K562 (cell line): Measurements from ENCODE around the gene APEX1. TPM values are rescaled to one million over a fixed set of nuclear protein-coding genes. Genes with fewer than 3 reads are reported as not detected.

Source experiments
- E2F1 ChIP-seq: sonication (generic); formaldehyde crosslinking; IDR thresholded peaks from 2 replicates; pipeline ENCODE4 v1.8.1; 2023; ENCODE audit warnings: mild to moderate bottlenecking, missing genetic modification reagents, moderate library complexity
- ELF4 ChIP-seq: fragments of 450-650 bp; formaldehyde crosslinking; IDR thresholded peaks from 2 replicates; pipeline ENCODE4 v1.4.0; 2022; ENCODE audit warnings: missing genetic modification characterization
- ELK3 ChIP-seq: fragments of 450-650 bp; formaldehyde crosslinking; IDR thresholded peaks from 2 replicates; pipeline ENCODE4 v1.4.0; 2020; ENCODE audit warnings: mild to moderate bottlenecking
- ESRRB ChIP-seq: fragments of 250-450 bp; sonication (Bioruptor Pico); IDR thresholded peaks from 2 replicates; pipeline ENCODE4 v1.5.0; 2020; ENCODE audit warnings: mild to moderate bottlenecking, moderate library complexity, borderline replicate concordance
- FOXP4 ChIP-seq: sonication (generic); formaldehyde crosslinking; IDR thresholded peaks from 2 replicates; pipeline ENCODE4 v1.8.0; 2022; ENCODE audit warnings: mild to moderate bottlenecking, missing genetic modification reagents, borderline replicate concordance
- ILF3 ChIP-seq: fragments of 450-650 bp; IDR thresholded peaks from 2 replicates; pipeline ENCODE4 v1.6.1; 2018; ENCODE audit warnings: antibody characterized with exemption, mild to moderate bottlenecking, moderate library complexity, borderline replicate concordance
- KLF6 ChIP-seq: fragments of 250-450 bp; sonication (Bioruptor Pico); IDR thresholded peaks from 2 replicates; pipeline ENCODE4 v1.4.0; 2020; ENCODE audit warnings: mild to moderate bottlenecking, moderate library complexity, borderline replicate concordance
- MECOM ChIP-seq: fragments of 250-450 bp; sonication (Bioruptor Pico); IDR thresholded peaks from 2 replicates; pipeline ENCODE4 v1.8.0; 2022; ENCODE audit warnings: inconsistent platforms
- MTA2 ChIP-seq: fragments of 450-650 bp; IDR thresholded peaks from 2 replicates; pipeline ENCODE4 v1.6.1; 2016; ENCODE audit warnings: low read depth
- NR2C2 ChIP-seq, 2 experiments: fragments of 200-800 bp in 1 of 2; sonication (Bioruptor generic) in 1 of 2; sonication (generic) in 1 of 2; formaldehyde crosslinking in 1 of 2; IDR thresholded peaks; 2 replicates each; pipeline versions ENCODE4 v1.6.1 to v1.8.0; 2016 to 2022; ENCODE audit warnings: mild to moderate bottlenecking in 1 of 2, missing compliant biosample characterization in 1 of 2, missing genetic modification characterization in 1 of 2, missing genetic modification reagents in 1 of 2
- PHF21A ChIP-seq: fragments of 450-650 bp; IDR thresholded peaks from 2 replicates; pipeline ENCODE4 v1.6.1; 2017; ENCODE audit warnings: low read depth, borderline replicate concordance
- PHF8 ChIP-seq: fragments of 200-600 bp; sonication (generic); IDR thresholded peaks from 2 replicates; pipeline ENCODE4 v1.6.1; 2012; ENCODE audit warnings: mixed run types, mild to moderate bottlenecking, inconsistent platforms, low read length, moderate library complexity, borderline replicate concordance
- POLR3A ChIP-seq: IDR thresholded peaks from 2 replicates; pipeline ENCODE4 v1.6.1; 2011; ENCODE audit warnings: borderline replicate concordance, mild to moderate bottlenecking, moderate library complexity; ENCODE audit not compliant: insufficient read length, insufficient read depth; ENCODE audit errors: extremely low read depth
- RAD21 ChIP-seq, 2 experiments: fragments of 250-450 bp in 1 of 2; fragments of 450-650 bp in 1 of 2; sonication (Bioruptor Pico) in 1 of 2; formaldehyde crosslinking in 1 of 2; IDR thresholded peaks in 1 of 2; conservative IDR thresholded peaks in 1 of 2; 2 replicates each; pipeline versions ENCODE4 v1.4.0 to v1.8.0; 2020 to 2022; ENCODE audit warnings: mild to moderate bottlenecking in 2 of 2, moderate library complexity in 1 of 2
- SRSF3 ChIP-seq: fragments of 200-400 bp; formaldehyde crosslinking; IDR thresholded peaks from 2 replicates; pipeline ENCODE4 v1.6.1; 2016; ENCODE audit warnings: mild to moderate bottlenecking, low read length, moderate library complexity; ENCODE audit not compliant: insufficient read depth
- TEAD2 ChIP-seq: fragments of 450-650 bp; IDR thresholded peaks from 2 replicates; pipeline ENCODE4 v1.6.1; 2016; ENCODE audit warnings: missing genetic modification characterization, control low read depth, missing compliant biosample characterization
- XRCC4 ChIP-seq: IDR thresholded peaks from one replicate; pipeline ENCODE4 v1.6.1; 2011; ENCODE audit not compliant: insufficient read depth, insufficient read length; ENCODE audit errors: extremely low read depth
- ZC3H4 ChIP-seq: sonication (generic); formaldehyde crosslinking; IDR thresholded peaks from 2 replicates; pipeline ENCODE4 v1.9.0; 2021; ENCODE audit warnings: missing genetic modification reagents, borderline replicate concordance
- ZNF263 ChIP-seq: sonication (generic); formaldehyde crosslinking; IDR thresholded peaks from 2 replicates; pipeline ENCODE4 v1.8.0; 2022; ENCODE audit warnings: mild to moderate bottlenecking, missing genetic modification reagents, borderline replicate concordance
- ZNF764 ChIP-seq: fragments of 250-450 bp; sonication (Bioruptor Pico); IDR thresholded peaks from 2 replicates; pipeline ENCODE4 v1.4.0; 2020; ENCODE audit warnings: low read depth, mild to moderate bottlenecking, moderate library complexity
- polyA plus RNA-seq, 8 experiments: library from polyadenylated mRNA; depleted of rRNA in 4 of 8; stranded (reverse) in 5 of 8; unstranded in 3 of 8; fragments of >200 nt; fragmentation: Nextera tagmentation in 2 of 8; fragmentation: Illumina TruSeq in 1 of 8; extraction: Ambion mirVana in 2 of 8; extraction: Trizol in 1 of 8; gene quantifications; 2 replicates each; pipeline versions ENCODE4 v1.2.1 to v1.2.3, GENCODE V29; 2011 to 2014; ENCODE audit warnings: inconsistent platforms in 1 of 8, missing spikeins in 1 of 8
- total RNA-seq, 7 experiments: library from RNA; depleted of rRNA in 6 of 7; stranded (reverse); fragments of >200 nt in 6 of 7; fragmentation: Illumina TruSeq in 2 of 7; extraction: Trizol in 2 of 7; gene quantifications; 2 replicates each; pipeline versions ENCODE4 v1.2.1 to v1.2.3, GENCODE V29; 2011 to 2021; ENCODE audit warnings: low replicate concordance in 1 of 7
- TF ChIP-seq, protein P1 (sequence below): sonication (generic); formaldehyde crosslinking; IDR thresholded peaks from 2 replicates; pipeline ENCODE4 v1.8.0; 2022; ENCODE audit warnings: mild to moderate bottlenecking, missing genetic modification reagents

The APEX1 gene
- total and polyA plus RNA-seq, 9 of the 15 experiments (the other 6 are each of a cell fraction or from before 2014, with no cell fraction given): 50.2 to 274 (median 158) TPM

DNA sequence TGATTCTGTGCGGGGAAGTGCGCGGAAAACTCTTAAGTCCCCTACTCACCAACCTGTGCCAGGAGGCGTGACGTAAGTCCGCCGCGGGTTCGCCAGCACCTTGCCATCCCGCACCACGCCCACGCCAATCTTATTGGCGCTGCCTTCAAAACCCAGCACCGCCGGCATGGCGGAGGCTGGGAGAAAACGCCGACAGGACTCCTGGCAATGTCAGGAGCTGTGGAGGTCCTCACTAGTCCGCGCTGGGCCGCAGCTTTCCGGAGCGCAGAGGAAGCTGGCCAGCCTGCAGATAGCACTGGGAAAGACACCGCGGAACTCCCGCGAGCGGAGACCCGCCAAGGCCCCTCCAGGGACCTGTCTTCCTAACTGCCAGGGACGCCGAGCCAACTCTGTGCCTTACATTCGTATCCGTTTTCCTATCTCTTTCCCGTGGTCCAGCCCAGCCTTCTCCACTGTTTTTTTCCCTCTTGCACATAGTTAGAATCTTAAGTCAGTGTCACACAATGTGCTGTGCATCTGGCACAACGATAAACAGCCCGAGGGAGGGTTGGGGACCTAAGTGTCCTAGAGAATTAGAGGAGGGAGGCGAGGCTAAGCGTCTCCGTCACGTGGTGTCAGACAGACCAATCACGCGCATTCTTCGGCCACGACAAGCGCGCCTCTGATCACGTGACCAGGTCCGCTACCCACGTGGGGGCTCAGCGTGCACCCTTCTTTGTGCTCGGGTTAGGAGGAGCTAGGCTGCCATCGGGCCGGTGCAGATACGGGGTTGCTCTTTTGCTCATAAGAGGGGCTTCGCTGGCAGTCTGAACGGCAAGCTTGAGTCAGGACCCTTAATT, at the start of gene APEX1, which contains the start of gene OSGEP (continued):
- TF ChIP-seq PHF8: peak; percentile 79; the same call in 1 of the 2 replicates
- no peak for TF ChIP-seq RAD21 (CRISPR knock-in tag; conservative IDR thresholded peaks at IDR 0.05 in 1 of 2, IDR thresholded peaks at IDR 0.05 in 1 of 2)
- TF ChIP-seq E2F1 (CRISPR knock-in tag): no peak
- TF ChIP-seq ZNF263: peak; percentile 34; the same call in 1 of the 2 replicates
- TF ChIP-seq MECOM: peak; percentile 13; the same call in 1 of the 2 replicates
- 0 out of 2 replicates have a peak, but pooled peaks have one; percentile 25 for TF ChIP-seq TEAD2 (tag)
- no peak for TF ChIP-seq FOXP4 (CRISPR knock-in tag)
- peak; percentile 47; the same call in 1 of the 2 replicates for TF ChIP-seq KLF6
- TF ChIP-seq ZNF764 (CRISPR knock-in tag): peak; percentile 51; the same call in 1 of the 2 replicates
- TF ChIP-seq, protein P1, sequence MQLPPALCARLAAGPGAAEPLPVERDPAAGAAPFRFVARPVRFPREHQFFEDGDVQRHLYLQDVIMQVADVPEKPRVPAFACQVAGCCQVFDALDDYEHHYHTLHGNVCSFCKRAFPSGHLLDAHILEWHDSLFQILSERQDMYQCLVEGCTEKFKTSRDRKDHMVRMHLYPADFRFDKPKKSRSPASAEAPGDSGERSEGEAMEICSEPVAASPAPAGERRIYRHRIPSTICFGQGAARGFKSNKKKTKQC (CRISPR knock-in tag): no peak
- TF ChIP-seq SRSF3: no peak
- TF ChIP-seq XRCC4: no peak
- TF ChIP-seq MTA2: no peak
- TF ChIP-seq ESRRB: no peak
- TF ChIP-seq ELF4 (CRISPR knock-in tag): 0 out of 2 replicates have a peak, but pooled peaks have one; percentile 47
- TF ChIP-seq ELK3 (CRISPR knock-in tag): no peak
- no peak for TF ChIP-seq ZC3H4 (CRISPR knock-in tag)
- no peak for TF ChIP-seq PHF21A
- no peak for TF ChIP-seq POLR3A
- TF ChIP-seq ILF3: no peak
- TF ChIP-seq NR2C2 (CRISPR knock-in tag; IDR thresholded peaks at IDR 0.05): no peak
- peak; percentile 69 for TF ChIP-seq NR2C2 (tag; IDR thresholded peaks at IDR 0.05)
